NCI-H1092 (cell line): ENCODE data around the gene SEZ6L2.
"Not testable (repeated sequence)": the region's sequence is repeated elsewhere in the genome, so short reads cannot be mapped to it uniquely, and the experiment has no call there.

ENCODE experiments used
- DNase-seq: peaks from one replicate; lab custom pipeline; 2025; lab: John Stamatoyannopoulos, UW

The SEZ6L2 gene

DNA sequence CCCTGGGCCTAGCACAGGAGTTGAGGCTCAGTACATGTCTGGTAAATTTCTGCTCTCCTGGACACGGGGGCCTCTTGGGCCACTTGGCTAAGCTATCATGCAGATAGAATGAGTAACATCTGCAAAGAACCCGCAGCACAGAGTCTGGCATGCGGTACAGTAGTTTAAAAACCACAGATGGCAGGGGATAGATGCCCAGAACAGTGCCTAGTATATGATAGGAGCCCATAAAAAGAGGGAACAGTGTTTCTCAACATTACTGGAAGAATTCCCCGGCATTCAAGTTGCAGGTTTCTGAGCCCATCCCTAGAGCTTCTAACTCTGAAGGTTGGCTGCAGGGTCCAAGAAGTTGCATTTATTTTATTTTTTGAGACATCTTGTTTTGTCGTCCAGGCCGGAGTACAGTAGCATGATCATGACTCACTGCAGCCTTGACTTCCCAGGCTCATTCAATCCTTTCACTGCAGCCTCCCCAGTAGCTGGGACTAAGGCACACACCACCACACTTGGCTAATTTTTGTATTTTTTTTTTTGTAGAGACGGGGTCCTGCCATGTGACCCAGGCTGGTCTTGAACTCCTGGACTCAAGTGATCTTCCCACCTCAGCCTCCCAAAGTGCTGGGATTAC is 42.1 kb downstream of the SEZ6L2 start:
- no peak for DNase-seq

DNA sequence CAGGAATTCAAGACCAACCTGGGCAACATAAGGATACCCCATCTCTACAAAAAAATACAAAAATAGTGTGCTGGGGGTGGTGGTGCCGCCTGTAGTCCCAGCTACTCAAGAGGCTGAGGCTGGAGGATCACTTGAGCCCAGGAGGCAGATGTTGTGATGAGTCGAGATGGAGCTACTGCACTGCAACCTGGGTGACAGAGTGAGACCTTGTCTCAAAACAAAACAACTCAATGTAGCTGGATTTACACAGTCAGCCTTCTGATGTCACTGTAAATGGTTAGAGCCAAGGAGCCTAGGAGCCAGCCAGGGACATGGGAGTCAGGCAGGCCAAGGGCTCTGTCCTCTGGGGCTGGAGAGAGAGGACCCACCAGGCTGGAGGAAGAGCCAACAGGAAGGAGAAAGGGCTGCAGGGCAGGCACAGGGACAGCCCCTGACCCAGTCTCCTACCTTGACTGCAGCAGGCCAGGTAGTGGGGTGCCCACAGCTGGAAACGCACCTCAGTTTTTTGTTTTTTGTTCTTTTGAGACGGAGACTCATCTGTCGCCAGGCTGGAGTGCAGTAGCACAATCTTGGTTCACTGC is 44.7 kb downstream of the SEZ6L2 start:
- no peak for DNase-seq

DNA sequence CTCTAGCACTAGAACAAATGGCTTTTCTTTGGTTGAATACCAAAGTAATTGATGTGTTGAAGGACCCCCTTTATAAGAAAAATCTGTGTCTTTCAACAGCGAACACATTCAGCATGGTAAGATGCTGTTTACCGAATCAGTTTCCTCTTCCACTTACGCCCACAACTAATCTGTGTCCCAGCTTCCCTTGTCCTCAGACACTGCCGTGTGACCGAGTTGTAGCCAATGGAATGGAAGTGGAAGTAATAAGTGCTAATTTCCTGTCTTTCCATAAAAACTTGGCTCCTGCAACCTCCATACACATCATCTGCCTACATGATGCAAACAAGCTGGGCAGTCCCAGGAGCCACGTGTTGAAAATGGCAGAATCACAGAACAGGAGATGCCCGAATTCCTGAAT is 46.7 kb downstream of the SEZ6L2 start:
- DNase-seq: no peak

DNA sequence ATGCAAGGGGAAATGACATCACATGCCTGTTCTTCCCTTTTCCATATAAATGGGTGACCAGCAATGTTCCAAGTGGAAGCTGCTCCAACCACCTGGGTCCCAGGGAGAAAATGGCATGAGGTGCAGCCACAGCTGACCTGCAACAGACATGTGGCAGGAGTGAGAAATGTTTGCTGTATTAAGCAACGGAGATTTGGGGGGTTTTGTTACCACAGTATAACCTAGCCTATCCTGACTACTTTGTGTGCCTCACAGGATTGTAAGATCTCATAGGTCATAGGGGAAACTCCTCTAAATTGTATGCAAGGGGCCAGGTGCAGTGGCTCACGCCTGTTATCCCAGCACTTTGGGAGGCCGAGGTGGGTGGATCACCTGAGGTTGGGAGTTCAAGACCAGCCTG is 48.4 kb downstream of the SEZ6L2 start:
- DNase-seq: no peak

DNA sequence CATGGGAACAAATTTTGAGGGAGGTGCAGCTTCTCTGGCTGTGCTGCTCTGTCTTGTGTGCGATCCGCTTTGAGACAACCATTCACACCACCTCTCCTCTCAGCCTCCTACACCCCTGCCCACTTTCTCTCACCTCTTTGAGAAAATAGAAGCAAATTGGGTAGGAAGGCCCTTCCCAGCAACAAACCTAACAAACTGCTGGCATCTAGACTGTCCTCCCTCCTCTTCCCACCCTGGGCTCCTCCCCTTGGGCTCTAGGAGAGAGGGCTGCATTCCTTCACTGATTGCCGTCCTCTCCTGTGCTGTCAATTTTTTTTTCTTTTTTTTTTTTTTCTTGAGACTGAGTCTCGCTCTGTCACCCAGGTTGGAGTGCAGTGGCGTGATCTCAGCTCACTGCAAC is 49.8 kb downstream of the SEZ6L2 start:
- DNase-seq: no peak

DNA sequence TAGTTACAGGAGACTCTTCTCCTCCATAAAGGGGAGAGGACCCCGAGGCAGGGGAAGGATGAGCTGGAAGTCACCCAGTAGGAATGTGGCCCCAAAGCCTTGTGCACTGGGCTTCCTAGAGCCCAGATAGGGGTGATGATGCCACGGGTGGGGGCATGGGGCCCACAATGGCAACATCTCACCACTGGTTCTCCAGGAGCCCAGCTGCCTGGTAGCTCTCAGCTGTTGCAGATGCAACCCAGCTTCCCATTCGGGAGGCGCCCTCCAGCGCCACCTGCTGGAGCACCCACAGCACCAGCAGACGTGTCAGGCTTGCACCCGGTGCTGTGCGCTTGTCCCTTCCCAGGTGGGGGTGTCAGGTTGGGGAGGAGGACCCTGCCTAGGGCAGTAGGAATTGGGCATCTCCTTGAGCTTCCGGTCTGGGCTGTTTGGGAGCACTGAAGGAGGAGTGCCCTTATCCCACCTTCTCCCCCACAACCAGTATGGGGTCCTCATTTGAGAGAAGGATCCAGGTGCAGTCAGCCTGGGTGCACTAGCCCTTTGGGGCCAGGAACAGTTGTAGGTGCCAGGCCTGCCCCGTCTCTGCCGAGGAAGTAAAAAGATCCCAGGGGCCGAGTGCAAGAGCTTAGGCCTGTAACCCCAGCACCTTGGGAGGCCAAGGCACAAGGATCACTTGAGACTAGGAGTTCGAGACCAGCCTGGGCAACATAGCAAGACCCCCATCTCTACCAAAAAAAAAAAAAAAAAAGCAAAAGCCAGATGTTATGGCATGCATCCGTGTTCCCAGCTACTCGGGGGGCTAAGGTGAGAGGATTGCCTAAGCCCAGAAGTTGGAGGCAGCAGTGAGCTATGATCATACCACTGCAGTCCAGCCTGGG is 50.7 kb downstream of the SEZ6L2 start:
- peak; percentile 58 for DNase-seq

DNA sequence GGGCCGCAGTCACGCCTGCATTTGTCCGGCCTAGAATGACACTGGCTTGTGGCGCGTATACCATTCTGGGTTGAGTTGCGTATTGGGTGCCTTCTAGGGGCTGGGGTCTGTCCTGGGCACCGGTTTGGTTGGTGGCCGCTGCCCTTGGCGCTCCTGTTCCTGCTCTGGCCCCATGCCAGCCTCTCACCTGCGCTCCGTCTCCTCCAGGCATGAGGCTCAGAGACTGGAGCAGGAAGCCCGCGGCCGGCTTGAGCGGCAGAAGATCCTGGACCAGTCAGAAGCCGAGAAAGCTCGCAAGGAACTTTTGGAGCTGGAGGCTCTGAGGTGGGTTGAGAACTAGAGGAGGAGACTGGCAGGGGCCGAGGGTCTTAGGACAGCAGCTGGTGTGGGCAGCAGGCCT is 53.7 kb downstream of the SEZ6L2 start:
- DNase-seq: no peak

DNA sequence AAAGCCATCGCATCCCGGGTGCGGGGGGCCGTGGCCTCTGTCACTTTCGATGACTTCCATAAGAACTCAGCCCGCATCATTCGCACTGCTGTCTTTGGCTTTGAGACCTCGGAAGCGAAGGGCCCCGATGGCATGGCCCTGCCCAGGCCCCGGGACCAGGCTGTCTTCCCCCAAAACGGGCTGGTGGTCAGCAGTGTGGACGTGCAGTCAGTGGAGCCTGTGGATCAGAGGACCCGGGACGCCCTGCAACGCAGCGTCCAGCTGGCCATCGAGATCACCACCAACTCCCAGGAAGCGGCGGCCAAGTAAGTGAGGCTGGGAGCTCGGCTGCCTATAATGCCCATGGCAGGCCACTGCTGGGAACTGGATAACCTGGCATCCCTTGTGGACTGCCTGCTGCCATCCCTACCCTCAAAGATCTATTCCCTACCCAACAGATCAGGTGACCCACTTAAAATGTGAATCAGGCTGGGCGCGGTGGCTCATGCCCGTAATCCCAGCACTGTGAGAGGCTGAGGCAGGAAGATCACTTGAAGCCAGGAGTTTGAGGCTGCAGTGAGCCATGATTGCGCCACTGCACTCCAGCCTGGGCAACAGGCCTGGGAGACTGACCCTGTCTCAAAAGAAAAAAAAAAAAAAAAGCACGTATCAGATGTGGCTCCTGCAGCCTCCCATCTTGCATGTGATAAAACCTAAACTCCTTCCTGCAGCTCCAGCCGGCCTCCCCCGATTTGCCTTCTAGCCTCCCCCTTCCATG is 54.6 kb downstream of the SEZ6L2 start:
- no peak for DNase-seq

DNA sequence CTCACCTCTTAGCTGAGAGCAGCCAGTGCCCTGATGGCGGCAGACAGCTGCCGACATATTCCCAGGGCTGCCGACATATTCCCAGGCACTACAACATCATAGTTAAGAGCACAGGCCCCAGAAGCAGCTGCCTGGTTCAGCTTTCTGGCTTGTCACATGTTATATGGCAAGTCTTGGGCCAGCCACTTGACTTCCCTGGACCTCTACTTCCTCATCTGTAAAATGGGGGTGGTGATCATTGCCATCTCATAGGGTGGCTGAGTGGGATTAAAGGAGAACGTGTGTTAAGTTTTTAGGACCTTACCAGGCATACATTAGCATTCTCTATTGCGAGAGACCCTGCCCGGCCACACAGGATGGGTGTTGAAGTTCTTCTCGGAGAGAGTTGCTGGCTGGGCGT is 55.4 kb downstream of the SEZ6L2 start:
- DNase-seq: no peak

DNA sequence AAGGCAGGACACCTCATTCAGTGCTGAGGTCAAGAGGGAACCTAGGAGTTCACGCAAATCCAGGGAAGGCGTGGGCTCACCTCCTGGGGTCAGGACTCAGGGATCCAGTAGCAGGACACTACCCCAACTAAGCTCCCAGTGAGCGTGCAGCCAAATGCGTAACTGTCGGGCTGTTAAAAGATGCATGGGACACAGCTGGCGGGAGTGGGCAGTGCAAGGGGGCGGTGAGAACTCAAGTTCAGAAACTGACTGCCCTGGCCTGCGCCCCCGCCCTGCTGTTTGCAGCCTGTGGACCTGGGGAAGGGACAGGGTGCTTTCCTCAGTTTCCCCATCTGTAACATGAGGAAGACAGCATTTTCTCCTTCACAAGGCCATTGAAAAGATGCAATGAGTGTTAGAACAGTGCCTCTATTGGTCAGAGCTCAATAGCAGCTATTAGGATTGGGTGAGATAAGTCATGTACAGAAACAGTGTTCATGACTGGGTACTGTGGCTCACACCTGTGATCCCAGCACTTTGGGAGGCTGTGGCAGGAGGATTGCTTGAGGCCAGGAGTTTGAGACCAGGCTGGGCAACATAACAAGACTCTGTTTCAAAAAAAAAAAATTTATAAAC is 56.5 kb downstream of the SEZ6L2 start:
- no peak for DNase-seq

DNA sequence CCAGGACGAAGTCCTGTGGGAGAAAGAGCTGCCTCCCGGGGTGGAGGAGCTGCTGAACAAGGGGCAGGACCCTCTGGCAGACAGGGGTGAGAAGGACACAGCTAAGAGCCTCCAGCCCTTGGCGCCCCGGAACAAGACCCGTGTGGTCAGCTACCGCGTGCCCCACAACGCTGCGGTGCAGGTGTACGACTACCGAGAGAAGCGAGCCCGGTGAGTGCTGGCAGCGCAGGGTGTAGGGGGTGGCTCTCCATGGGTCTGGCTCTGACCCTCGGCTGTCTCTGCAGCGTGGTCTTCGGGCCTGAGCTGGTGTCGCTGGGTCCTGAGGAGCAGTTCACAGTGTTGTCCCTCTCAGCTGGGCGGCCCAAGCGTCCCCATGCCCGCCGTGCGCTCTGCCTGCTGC is 57.7 kb downstream of the SEZ6L2 start:
- DNase-seq: no peak

DNA sequence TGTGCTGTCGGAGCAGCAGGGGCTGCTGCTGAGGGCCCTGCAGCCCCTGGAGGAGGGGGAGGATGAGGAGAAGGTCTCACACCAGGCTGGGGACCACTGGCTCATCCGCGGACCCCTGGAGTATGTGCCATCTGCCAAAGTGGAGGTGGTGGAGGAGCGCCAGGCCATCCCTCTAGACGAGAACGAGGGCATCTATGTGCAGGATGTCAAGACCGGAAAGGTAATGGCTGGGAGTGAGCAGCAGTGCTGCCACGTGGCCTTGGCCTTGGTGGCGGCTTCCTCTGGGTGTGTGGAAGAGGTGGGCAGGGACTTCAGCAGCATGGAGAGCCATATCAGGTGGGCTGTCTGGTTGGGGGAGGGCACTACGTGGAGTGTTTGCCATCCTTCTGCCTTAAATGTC is 59.1 kb downstream of the SEZ6L2 start:
- no peak for DNase-seq

DNA sequence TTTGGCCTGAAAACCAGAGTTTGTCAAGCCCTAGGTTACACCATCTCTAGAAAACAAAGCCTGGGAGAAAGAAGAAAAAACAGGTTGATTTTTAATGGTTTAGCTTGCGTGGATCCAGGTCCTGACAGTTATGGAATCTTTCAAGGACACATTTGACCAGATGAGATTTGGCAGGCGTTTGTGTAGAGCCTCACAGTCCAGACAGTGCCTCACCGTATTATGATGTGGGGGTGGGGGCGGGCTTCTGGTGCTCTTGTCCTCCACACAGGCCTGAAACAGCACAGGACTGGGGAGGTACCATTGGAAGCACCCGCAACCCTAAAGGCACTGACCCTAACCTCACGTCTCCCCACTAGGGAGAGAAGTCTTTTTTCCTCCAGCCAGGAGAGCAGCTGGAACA is 59.5 kb downstream of the SEZ6L2 start:
- DNase-seq: no peak

DNA sequence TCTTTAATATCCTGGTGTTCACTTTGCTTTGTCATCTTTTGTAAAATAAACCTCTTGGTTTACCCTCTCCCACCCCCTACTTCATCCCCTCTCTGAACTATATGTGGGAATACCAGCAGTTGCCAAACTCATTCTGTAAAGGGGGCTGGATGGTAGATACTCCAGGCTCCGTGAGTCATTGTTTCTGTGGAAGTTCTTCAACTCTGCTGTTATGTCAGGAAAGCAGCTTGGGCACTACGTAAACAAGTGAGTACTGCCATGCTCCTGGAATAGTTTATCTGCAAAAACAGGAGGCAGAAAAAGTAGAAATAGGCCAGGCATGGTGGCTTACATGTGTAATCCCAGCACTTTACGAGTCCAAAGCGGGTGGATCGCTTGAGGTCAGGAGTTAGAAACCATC is 61.5 kb downstream of the SEZ6L2 start:
- no peak for DNase-seq

DNA sequence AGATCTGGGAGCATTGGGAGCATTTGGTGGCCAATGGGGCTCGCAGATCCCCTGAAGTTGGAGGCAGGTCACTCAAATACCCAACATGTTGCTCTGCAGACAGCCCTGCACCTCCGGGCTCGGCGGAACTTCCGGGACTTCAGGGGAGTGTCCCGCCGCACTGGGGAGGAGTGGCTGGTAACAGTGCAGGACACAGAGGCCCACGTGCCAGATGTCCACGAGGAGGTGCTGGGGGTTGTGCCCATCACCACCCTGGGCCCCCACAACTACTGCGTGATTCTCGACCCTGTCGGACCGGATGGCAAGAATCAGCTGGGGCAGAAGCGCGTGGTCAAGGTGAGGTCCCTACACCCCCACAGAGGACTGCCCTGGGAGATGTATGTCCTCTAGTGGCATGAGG is 62.7 kb downstream of the SEZ6L2 start:
- DNase-seq: no peak

DNA sequence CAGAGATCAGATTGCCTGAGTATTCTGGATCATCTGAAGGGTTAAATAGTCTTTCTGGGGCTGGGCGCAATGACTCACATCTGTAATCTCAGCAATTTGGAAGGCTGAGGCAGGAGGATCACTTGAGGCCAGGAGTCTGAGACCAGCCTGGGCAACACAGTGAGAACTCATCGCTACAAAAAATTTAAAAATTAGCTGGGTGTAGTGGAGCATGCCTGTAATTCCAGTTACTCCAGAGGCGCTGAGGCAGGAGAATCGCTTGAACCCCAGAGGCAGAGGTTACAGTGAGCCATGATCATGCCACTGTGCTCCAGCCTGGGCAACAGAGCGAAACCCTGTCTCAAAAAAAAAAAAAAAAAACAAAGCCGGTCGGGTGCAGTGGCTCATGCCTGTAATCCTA is 63.4 kb downstream of the SEZ6L2 start:
- DNase-seq: no peak

DNA sequence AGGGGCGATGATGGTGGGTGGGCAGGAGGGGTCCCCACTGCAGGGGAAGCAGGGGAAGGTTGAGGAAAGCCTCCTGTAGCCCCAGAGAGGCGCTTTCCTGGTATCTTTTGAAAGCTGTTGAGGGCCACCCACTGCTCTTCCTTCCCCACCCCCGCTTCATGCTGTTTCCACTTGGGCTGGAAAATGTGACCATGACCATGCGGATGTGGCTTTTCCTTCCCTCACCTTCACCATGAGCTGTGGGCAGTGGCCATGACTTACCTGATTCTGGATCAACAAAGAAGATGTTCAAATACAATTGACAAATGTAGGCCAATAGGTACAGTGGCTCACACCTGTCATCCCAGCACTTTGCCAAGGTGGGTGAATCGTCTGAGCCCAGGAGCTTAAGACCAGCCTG is 65.3 kb downstream of the SEZ6L2 start:
- no peak for DNase-seq

DNA sequence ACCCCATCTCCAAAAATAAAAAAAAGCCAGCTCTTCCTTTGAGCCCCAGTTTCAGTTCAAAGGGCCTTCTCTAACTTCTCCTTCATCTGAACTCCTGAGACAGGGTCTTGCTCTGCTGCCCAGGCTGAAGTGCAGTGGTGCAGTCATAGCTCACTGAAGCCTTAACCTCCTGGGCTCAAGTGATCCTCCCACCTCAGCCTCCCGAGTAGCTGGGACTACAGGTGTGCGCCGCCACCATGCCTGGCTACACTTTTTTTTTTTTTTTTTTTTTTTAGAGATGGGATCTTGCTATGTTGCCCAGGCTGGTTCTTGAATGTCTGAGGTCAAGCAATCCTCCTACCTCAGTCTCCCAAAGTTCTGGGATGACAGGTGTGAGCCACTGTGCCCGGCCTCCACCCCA is 66.1 kb downstream of the SEZ6L2 start:
- not testable (repeated sequence) for DNase-seq

DNA sequence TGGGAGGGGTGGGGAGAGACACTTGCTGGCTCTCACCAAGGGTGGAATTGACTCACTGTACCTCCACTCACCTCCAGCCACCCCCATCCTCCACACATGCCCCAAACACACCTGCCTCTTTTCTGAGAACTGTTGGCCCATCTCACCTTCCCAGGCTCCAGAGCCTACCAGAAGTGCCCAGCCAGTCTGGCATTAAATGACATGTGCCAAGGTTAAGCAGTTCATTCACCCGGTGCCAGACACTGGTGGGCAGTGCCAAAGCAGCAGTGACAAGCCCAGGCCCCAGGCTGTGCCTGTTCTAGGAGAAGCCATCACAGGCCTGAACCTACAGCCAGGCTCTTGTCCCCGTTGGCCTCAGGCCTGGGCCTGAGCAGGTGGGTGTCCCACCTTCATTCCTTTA is 67.9 kb downstream of the SEZ6L2 start:
- DNase-seq: no peak

DNA sequence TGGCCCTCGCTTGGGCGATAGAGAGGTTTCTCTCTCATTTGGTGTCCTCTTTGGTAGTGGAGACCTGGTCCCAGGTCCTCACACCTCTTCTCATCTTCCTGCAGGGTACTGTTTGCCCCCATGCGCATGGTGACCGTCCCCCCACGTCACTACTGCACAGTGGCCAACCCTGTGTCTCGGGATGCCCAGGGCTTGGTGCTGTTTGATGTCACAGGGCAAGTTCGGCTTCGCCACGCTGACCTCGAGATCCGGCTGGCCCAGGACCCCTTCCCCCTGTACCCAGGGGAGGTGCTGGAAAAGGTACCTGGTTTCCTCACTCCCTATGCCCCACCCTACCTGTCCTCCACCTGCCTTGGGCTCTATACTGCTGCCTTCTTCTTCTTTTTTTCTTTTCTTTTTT is 68.6 kb downstream of the SEZ6L2 start:
- no peak for DNase-seq

DNA sequence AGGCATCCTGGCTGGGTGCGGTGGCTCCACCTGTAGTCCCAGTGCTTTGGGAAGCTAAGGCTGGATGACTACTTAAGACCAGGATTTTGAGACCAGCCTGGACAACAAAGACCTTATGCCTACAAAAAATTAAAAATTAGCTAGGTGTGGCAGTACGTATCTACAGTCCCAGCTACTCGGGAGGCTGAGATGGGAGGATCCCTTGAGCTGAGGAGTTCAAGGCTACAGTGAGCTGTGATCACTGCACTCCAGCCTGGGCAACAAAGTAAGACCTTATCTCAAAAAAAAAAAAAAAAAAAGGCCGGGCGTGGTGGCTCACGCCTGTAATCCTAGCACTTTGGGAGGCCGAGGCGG is 73.0 kb downstream of the SEZ6L2 start:
- DNase-seq: no peak
